Keratinocyte (primary cell): Measurements from ENCODE around the gene CUL4A. TPM values are rescaled to one million over a fixed set of nuclear protein-coding genes. Genes with fewer than 3 reads are reported as not detected.

Experiments used
- DNase-seq: peaks from one replicate; pipeline ENCODE4 v3.0.0-alpha.2; 2011; ENCODE audit warnings: low read depth, missing footprints, low spot score
- FAIRE-seq: peaks from 2 replicates; lab custom pipeline; 2011; peaks lifted over from hg19 to GRCh38; lab: Jason Lieb, UNC
- H2AFZ ChIP-seq: 2 replicates; pipeline ENCODE4 v1.6.0; 2012; ENCODE audit warnings: low read length, control low read depth, inconsistent platforms; ENCODE audit not compliant: control insufficient read depth
- H3K27ac ChIP-seq: 2 replicates; pipeline ENCODE4 v1.5.1; 2011; ENCODE audit warnings: low read length; ENCODE audit not compliant: control insufficient read depth, insufficient read depth
- H3K27me3 ChIP-seq: 3 replicates; pipeline ENCODE4 v1.6.0; 2011; ENCODE audit warnings: low read length; ENCODE audit not compliant: control insufficient read depth, insufficient read depth; ENCODE audit errors: extremely low read depth
- H3K36me3 ChIP-seq, 2 experiments: 2 replicates in 1 of 2; 3 replicates in 1 of 2; pipeline ENCODE4 v1.5.1; 2011; ENCODE audit warnings: low read length in 2 of 2, mild to moderate bottlenecking in 1 of 2; ENCODE audit not compliant: control insufficient read depth in 2 of 2, insufficient read depth in 2 of 2; ENCODE audit errors: extremely low read depth in 1 of 2
- H3K4me1 ChIP-seq: 3 replicates; pipeline ENCODE4 v1.5.1; 2011; ENCODE audit warnings: low read length; ENCODE audit not compliant: control insufficient read depth, insufficient read depth; ENCODE audit errors: extremely low read depth
- H3K4me2 ChIP-seq: 3 replicates; pipeline ENCODE4 v1.6.0; 2011; ENCODE audit warnings: low read depth, low read length; ENCODE audit not compliant: control insufficient read depth, insufficient read depth; ENCODE audit errors: extremely low read depth
- H3K4me3 ChIP-seq, 3 experiments: fragments of 200-600 bp in 1 of 3; sonication (generic) in 1 of 3; 2 replicates in 2 of 3; 3 replicates in 1 of 3; pipeline ENCODE4 v1.5.1; 2011 to 2016; ENCODE audit warnings: low read length in 3 of 3, mild to moderate bottlenecking in 3 of 3, control low read depth in 2 of 3, inconsistent platforms in 1 of 3, low read depth in 1 of 3, mixed read lengths in 1 of 3, mixed run types in 1 of 3, moderate library complexity in 1 of 3; ENCODE audit not compliant: control insufficient read depth in 2 of 3, insufficient read depth in 2 of 3; ENCODE audit errors: extremely low read depth in 1 of 3
- H3K79me2 ChIP-seq: 2 replicates; pipeline ENCODE4 v1.6.0; 2012; ENCODE audit warnings: low read length; ENCODE audit not compliant: control insufficient read depth, insufficient read depth
- H3K9ac ChIP-seq: 3 replicates; pipeline ENCODE4 v1.6.0; 2011; ENCODE audit warnings: low read length; ENCODE audit not compliant: control insufficient read depth, insufficient read depth; ENCODE audit errors: extremely low read depth
- H3K9me1 ChIP-seq: 3 replicates; pipeline ENCODE4 v1.6.0; 2011; ENCODE audit warnings: low read length; ENCODE audit not compliant: control insufficient read depth, insufficient read depth; ENCODE audit errors: extremely low read depth
- H3K9me3 ChIP-seq: 2 replicates; pipeline ENCODE4 v1.5.1; 2012; ENCODE audit warnings: low read depth, low read length; ENCODE audit not compliant: control insufficient read depth
- H4K20me1 ChIP-seq: 3 replicates; pipeline ENCODE4 v1.6.0; 2011; ENCODE audit warnings: low read length; ENCODE audit not compliant: control insufficient read depth, insufficient read depth; ENCODE audit errors: extremely low read depth
- EZH2 ChIP-seq: IDR thresholded peaks from one replicate; pipeline ENCODE4 v1.6.1; 2012; ENCODE audit warnings: inconsistent platforms, mild to moderate bottlenecking, low read length, moderate library complexity
- dilution Hi-C: fragments of 300-500 bp; cut with MboI; formaldehyde crosslinking; loops from one replicate; pipeline ENCODE4 v1.7.0; 2020; ENCODE audit warnings: low sequenced_read_pairs; ENCODE audit not compliant: extremely low pct_ligation_motif_present
- polyA plus RNA-seq, 5 experiments: library from polyadenylated mRNA; depleted of rRNA in 3 of 5; stranded (reverse) in 3 of 5; stranded (forward) in 1 of 5; unstranded in 1 of 5; fragments of >200 nt; gene quantifications; 1 replicate in 1 of 5; 2 replicates in 3 of 5; 3 replicates in 1 of 5; pipeline versions ENCODE4 v1.2.1 to v1.2.3, GENCODE V29; 2011 to 2012; ENCODE audit warnings: missing spikeins in 2 of 5, low read depth in 1 of 5, low replicate concordance in 1 of 5
- TF ChIP-seq, protein P1 (sequence below), 3 experiments: IDR thresholded peaks in 1 of 3; conservative IDR thresholded peaks in 1 of 3; optimal IDR thresholded peaks in 1 of 3; 2 replicates in 2 of 3; 3 replicates in 1 of 3; pipeline versions ENCODE3 to v1.5.1; 2011; ENCODE audit warnings: low read length in 3 of 3, mild to moderate bottlenecking in 3 of 3, moderate library complexity in 2 of 3, control low read depth in 1 of 3, inconsistent platforms in 1 of 3; ENCODE audit not compliant: insufficient read depth in 2 of 3; ENCODE audit errors: extremely low read depth in 1 of 3

CUL4A gene
- polyA plus RNA-seq, 1 donor (not counting 4 experiments of a cell fraction or from before 2014, with no cell fraction given), result 57.3 TPM

DNA sequence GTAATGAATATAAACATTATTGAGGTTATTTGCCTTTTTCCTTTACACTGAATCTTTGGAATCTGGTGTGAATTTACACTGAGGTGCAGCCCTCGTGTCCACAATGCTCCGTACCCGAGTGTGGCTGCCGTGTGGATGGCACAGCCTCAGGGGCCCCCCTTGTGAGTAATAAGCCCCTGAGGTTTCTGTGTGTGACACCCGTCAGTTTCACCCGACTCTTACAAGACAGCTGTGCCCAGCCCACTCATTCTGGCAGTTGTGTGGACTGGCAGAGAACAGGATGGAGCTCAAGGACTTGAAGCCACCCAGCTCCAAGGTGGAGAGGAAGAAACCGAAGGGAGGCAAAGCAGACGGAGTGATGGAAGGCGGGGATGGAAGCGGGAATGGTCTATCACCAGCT lies 43.1 kb upstream of the CUL4A start:
- DNase-seq (no peak), FAIRE-seq (no peak)
- Histone ChIP-seq H3K4me3 (no peak overlapping the region), H3K9ac (no peak overlapping the region), H3K4me2 (no peak overlapping the region), H3K36me3 (peaks cover 0 to 7% of the 10 kb centered on the region in 2 experiments), H3K27me3 (peaks cover 8% of the 10 kb centered on the region), H4K20me1 (no peaks in the 10 kb centered on the region), H3K27ac (no peak overlapping the region), H3K79me2 (no peaks in the 10 kb centered on the region), H3K4me1 (no peaks in the 10 kb centered on the region), H3K9me3 (no peaks in the 10 kb centered on the region), H2AFZ (no peak overlapping the region), H3K9me1 (no peaks in the 10 kb centered on the region)
- dilution Hi-C loops, result no loop called here
- TF ChIP-seq, protein P1, sequence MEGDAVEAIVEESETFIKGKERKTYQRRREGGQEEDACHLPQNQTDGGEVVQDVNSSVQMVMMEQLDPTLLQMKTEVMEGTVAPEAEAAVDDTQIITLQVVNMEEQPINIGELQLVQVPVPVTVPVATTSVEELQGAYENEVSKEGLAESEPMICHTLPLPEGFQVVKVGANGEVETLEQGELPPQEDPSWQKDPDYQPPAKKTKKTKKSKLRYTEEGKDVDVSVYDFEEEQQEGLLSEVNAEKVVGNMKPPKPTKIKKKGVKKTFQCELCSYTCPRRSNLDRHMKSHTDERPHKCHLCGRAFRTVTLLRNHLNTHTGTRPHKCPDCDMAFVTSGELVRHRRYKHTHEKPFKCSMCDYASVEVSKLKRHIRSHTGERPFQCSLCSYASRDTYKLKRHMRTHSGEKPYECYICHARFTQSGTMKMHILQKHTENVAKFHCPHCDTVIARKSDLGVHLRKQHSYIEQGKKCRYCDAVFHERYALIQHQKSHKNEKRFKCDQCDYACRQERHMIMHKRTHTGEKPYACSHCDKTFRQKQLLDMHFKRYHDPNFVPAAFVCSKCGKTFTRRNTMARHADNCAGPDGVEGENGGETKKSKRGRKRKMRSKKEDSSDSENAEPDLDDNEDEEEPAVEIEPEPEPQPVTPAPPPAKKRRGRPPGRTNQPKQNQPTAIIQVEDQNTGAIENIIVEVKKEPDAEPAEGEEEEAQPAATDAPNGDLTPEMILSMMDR (optimal IDR thresholded peaks at IDR 0.05 in 1 of 3, IDR thresholded peaks at IDR 0.05 in 1 of 3, conservative IDR thresholded peaks at IDR 0.05 in 1 of 3; ENCODE audit: extremely low read depth in 1 of 3, insufficient read depth in 2 of 3, low read length in 3 of 3), result no peak
- no peak for TF ChIP-seq EZH2

DNA sequence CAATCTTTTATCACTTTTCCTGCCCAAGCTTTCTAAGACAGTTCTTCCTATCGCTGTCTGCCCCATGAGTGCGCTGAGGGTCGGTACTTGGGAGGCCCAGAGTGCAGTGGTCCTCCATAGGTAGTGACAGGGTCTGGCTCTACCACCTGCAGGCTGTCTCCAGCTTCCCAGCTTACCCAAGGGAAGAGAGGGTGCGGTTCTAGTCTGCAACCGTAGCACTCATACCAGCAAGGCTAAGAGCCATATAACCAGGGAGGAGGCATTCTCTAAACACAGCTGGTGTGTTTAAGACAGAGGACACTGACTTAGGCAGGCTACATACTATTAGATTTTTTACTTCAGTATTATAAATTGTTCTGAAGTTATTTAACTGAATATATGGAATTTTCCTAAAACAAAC lies 42.7 kb upstream of the CUL4A start:
- peaks cover under 1 to 7% of the 10 kb centered on the region in 2 experiments for H3K36me3 ChIP-seq
- no peaks in the 10 kb centered on the region for H3K9me1 ChIP-seq
- TF ChIP-seq EZH2, result no peak
- TF ChIP-seq, protein P1 (optimal IDR thresholded peaks at IDR 0.05 in 1 of 3, IDR thresholded peaks at IDR 0.05 in 1 of 3, conservative IDR thresholded peaks at IDR 0.05 in 1 of 3; ENCODE audit: extremely low read depth in 1 of 3, insufficient read depth in 2 of 3, low read length in 3 of 3), result no peak
- H4K20me1 ChIP-seq, result no peaks in the 10 kb centered on the region
- H3K4me2 ChIP-seq, result no peak overlapping the region
- no peaks in the 10 kb centered on the region for H3K79me2 ChIP-seq
- no peak overlapping the region for H3K9ac ChIP-seq
- H2AFZ ChIP-seq, result no peak overlapping the region
- no peak overlapping the region for H3K27ac ChIP-seq
- DNase-seq (no peak), FAIRE-seq (no peak)
- H3K4me1 ChIP-seq, result no peaks in the 10 kb centered on the region
- H3K27me3 ChIP-seq, result peaks cover 6% of the 10 kb centered on the region
- H3K9me3 ChIP-seq, result no peaks in the 10 kb centered on the region
- dilution Hi-C loops, result no loop called here
- no peak overlapping the region for H3K4me3 ChIP-seq
